Mesothelial cell of epicardium (in vitro differentiated cells): ENCODE data around the gene TAB3. TPM values are rescaled to one million over a fixed set of nuclear protein-coding genes. Genes with fewer than 3 reads are reported as not detected.
"Not testable (repeated sequence)": the region's sequence is repeated elsewhere in the genome, so short reads cannot be mapped to it uniquely, and the experiment has no call there.

ENCODE experiments used
- DNase-seq, 2 experiments: peaks; one replicate each; pipeline ENCODE4 v3.0.0; 2021; ENCODE audit warnings: low spot score in 2 of 2; ENCODE audit not compliant: unreplicated experiment in 2 of 2
- H3K27ac Mint-ChIP-seq: 2 replicates; pipeline ENCODE4 v1.8.0; 2021; ENCODE audit warnings: mixed read lengths
- H3K27me3 Mint-ChIP-seq: 2 replicates; pipeline ENCODE4 v1.8.0; 2021; ENCODE audit warnings: low read depth, mixed read lengths
- H3K36me3 Mint-ChIP-seq: 2 replicates; pipeline ENCODE4 v1.8.0; 2021; ENCODE audit warnings: mixed read lengths
- H3K4me1 Mint-ChIP-seq: 2 replicates; pipeline ENCODE4 v1.8.0; 2021; ENCODE audit warnings: mixed read lengths
- H3K4me3 Mint-ChIP-seq: 2 replicates; pipeline ENCODE4 v1.8.0; 2021; ENCODE audit warnings: mild to moderate bottlenecking, moderate library complexity, mixed read lengths
- H3K9me3 Mint-ChIP-seq: 2 replicates; pipeline ENCODE4 v1.8.0; 2021; ENCODE audit warnings: mixed read lengths
- CTCF ChIP-seq: fragments of 200-600 bp; sonication (generic); IDR thresholded peaks from one replicate; pipeline ENCODE4 v1.5.0; 2021; ENCODE audit warnings: antibody characterized with exemption; ENCODE audit not compliant: unreplicated experiment
- total RNA-seq: library from RNA; stranded (reverse); gene quantifications from 3 replicates; pipeline ENCODE4 v1.2.1, GENCODE V29; 2021

The TAB3 gene
- total RNA-seq, 1 donor from 2014 or later, result 28.9 TPM

DNA sequence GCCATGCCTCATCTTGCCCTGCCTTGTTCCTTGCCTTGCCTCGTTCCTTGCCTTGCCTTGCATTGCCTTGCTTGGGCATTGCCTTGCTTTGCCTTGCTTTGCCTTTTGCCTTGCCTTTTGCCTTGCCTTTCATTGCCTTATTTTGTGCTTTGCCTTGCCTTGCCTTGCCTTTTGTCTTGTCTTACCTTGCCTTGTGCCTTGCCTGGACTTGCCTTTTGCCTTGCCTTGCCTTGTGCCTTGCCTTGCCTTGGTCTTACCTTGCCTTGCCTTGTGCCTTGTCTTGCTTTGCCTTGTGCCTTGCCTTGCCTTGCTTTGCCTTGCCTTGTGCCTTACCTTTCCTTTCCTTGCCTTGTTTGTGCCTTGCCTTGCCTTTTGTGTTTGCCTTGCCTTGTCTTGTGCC lies 88.2 kb downstream of the TAB3 start:
- DNase-seq, result no peak
- Mint-ChIP-seq H3K36me3 (no peaks in the 10 kb centered on the region), H3K27ac (no peak overlapping the region), H3K4me1 (no peaks in the 10 kb centered on the region), H3K27me3 (no peaks in the 10 kb centered on the region), H3K4me3 (no peak overlapping the region), H3K9me3 (no peaks in the 10 kb centered on the region)
- no peak for TF ChIP-seq CTCF

- H3K27me3 Mint-ChIP-seq, result no peaks in the 10 kb centered on the region
- no peak overlapping the region for H3K27ac Mint-ChIP-seq
- H3K4me3 Mint-ChIP-seq, result no peak overlapping the region
- peaks cover 5% of the 10 kb centered on the region for H3K9me3 Mint-ChIP-seq
- no peaks in the 10 kb centered on the region for H3K4me1 Mint-ChIP-seq
- no peak for TF ChIP-seq CTCF
- H3K36me3 Mint-ChIP-seq, result no peaks in the 10 kb centered on the region
- no peak for DNase-seq
Measured at GRCh38 chrX:30799327-30799726, 89.7 kb downstream of the TAB3 start.

DNA sequence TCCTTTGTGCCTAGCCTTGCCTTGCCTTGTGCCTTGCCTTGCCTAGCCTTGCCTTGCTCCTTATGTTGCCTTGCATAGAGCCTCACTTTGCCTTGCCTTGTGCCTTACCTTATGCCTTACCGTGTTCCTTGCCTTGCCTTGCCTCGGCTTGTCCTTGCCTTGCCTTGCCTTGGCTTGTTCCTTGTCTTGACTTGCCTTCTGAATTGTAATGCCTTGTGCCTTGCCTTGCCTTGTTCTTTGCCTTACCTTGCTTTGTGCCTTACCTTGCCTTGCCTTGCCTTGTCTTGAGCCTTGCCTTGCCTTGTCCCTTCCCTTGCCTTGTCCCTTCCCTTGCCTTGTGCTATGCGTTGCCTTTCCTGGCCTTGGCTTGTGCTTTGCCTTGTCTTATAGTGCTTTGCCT lies 90.2 kb downstream of the TAB3 start:
- Mint-ChIP-seq H3K36me3 (no peaks in the 10 kb centered on the region), H3K4me3 (no peak overlapping the region), H3K4me1 (no peaks in the 10 kb centered on the region), H3K27ac (no peak overlapping the region), H3K27me3 (no peaks in the 10 kb centered on the region), H3K9me3 (peaks cover 5% of the 10 kb centered on the region)
- DNase-seq, result no peak
- no peak for TF ChIP-seq CTCF

DNA sequence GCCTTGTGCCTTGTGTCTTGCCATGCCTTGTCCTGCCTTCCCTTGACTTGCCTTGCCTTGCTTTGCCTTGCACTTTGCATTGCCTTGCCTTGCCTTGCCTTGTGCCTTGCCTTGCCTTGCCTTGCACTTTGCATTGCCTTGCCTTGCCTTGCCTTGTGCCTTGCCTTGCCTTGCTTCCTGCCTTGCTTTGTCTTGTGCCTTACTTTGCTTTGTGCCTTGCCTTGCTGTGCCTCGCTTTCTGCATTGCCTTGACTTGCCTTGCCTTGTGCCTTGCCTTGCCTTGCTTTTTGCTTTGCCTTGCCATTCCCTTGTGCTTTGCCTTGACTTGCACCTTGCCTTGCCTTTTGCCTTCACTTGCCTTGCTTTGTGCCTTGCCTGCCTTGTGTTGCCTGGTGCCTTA lies 91.8 kb downstream of the TAB3 start:
- not testable (repeated sequence) for DNase-seq

DNA sequence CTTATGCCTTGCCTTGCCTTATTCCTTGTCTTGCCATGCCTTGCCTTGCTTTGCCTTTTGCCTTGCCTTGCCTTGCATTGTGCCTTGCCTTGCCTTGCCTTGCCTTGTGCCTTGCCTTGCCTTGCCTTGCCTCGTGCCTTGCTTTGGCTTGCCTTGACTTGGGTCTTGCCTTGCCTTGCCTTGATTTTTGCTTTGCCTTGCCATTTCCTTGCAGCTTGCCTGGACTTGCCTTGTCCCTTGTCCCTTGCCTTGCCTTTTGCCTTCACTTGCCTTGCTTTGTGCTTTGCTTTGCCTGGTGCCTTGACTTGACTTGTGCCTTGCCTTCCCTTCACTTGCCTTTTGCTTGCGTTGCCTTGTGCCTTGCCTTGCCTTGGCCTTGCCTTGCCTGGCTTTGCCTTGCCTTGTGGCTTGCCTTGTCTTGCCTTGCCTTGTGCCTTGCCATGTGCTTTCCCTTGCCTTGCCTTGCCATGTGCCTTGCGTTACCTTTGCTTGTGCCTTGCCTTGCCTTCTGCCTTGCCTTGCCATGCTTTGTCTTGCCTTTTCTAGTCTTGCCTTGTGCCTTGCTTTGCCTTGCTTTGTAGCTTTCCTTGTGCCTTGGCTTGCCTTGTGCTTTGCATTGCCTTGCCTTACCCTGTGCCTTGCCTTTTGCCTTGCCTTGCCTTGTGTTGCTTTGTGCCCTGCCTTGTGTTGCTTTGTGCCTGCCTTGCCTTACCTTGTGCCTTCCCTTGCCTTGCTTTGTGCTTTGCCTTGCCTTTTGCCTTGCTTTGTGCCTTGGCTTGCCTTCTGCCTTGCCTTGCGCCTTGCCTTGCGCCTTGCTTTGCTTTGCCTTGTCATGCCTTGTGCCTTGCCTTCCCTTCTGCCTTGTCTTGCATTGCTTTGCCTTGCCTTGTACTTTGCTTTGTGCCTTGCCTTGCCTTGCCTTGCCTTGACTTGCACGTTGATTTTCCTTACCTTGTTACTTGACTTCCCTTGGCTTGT lies 92.8 kb downstream of the TAB3 start:
- Mint-ChIP-seq H3K4me3 (no peak overlapping the region), H3K4me1 (no peaks in the 10 kb centered on the region), H3K27me3 (no peaks in the 10 kb centered on the region), H3K27ac (no peak overlapping the region), H3K9me3 (peaks cover 5% of the 10 kb centered on the region), H3K36me3 (no peaks in the 10 kb centered on the region)
- no peak for TF ChIP-seq CTCF
- DNase-seq, result no peak

More for the DNA sequence above, 91.8 kb downstream of the TAB3 start:
- H3K9me3 Mint-ChIP-seq, H3K4me1 Mint-ChIP-seq, H3K4me3 Mint-ChIP-seq, H3K27me3 Mint-ChIP-seq, H3K27ac Mint-ChIP-seq, H3K36me3 Mint-ChIP-seq: not testable (repeated sequence)

- no peak overlapping the region for H3K4me3 Mint-ChIP-seq
- no peaks in the 10 kb centered on the region for H3K4me1 Mint-ChIP-seq
- peaks cover 5% of the 10 kb centered on the region for H3K9me3 Mint-ChIP-seq
- no peak for DNase-seq
- no peak overlapping the region for H3K27ac Mint-ChIP-seq
- no peak for TF ChIP-seq CTCF
- H3K27me3 Mint-ChIP-seq, result no peaks in the 10 kb centered on the region
- no peaks in the 10 kb centered on the region for H3K36me3 Mint-ChIP-seq
Measured at GRCh38 chrX:30794497-30794896, 94.6 kb downstream of the TAB3 start.
